ENCODE data around the gene PSMD13. TPM values are rescaled to one million over a fixed set of nuclear protein-coding genes. Genes with fewer than 3 reads are reported as not detected.
A peak's percentile ranks its signal among the peaks of the same experiment; 100 is the strongest.
"Not testable (repeated sequence)": the region's sequence is repeated elsewhere in the genome, so short reads cannot be mapped to it uniquely, and the experiment has no call there.

The PSMD13 gene
- total RNA-seq, 1 donor from 2014 or later: 87.5 TPM

DNA sequence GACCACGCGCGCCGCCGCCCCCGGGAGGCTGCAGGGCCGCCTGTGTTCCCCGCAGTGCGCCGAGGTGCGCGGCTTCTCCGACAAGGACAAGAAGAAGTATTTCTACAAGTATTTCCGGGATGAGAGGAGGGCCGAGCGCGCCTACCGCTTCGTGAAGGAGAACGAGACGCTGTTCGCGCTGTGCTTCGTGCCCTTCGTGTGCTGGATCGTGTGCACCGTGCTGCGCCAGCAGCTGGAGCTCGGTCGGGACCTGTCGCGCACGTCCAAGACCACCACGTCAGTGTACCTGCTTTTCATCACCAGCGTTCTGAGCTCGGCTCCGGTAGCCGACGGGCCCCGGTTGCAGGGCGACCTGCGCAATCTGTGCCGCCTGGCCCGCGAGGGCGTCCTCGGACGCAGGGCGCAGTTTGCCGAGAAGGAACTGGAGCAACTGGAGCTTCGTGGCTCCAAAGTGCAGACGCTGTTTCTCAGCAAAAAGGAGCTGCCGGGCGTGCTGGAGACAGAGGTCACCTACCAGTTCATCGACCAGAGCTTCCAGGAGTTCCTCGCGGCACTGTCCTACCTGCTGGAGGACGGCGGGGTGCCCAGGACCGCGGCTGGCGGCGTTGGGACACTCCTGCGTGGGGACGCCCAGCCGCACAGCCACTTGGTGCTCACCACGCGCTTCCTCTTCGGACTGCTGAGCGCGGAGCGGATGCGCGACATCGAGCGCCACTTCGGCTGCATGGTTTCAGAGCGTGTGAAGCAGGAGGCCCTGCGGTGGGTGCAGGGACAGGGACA lies 44.1 kb downstream of the PSMD13 start:
- intact Hi-C loops (cut with DNase I): no loop called here
- DNase-seq (ENCODE audit: low spot score): no peak

- intact Hi-C loops (cut with DNase I): no loop called here
- DNase-seq (ENCODE audit: low spot score): no peak
Observed at GRCh38 chr11:281486-282161, 44.8 kb downstream of the PSMD13 start.

GRCh38 chr11:282171-282570 lies 45.4 kb downstream of the PSMD13 start:
- no peak for DNase-seq (ENCODE audit: low spot score)
- intact Hi-C loops (cut with DNase I): no loop called here

GRCh38 chr11:282630-283360 lies 46.0 kb downstream of the PSMD13 start:
- DNase-seq (ENCODE audit: low spot score): no peak
- intact Hi-C loops (cut with DNase I): no loop called here

DNA sequence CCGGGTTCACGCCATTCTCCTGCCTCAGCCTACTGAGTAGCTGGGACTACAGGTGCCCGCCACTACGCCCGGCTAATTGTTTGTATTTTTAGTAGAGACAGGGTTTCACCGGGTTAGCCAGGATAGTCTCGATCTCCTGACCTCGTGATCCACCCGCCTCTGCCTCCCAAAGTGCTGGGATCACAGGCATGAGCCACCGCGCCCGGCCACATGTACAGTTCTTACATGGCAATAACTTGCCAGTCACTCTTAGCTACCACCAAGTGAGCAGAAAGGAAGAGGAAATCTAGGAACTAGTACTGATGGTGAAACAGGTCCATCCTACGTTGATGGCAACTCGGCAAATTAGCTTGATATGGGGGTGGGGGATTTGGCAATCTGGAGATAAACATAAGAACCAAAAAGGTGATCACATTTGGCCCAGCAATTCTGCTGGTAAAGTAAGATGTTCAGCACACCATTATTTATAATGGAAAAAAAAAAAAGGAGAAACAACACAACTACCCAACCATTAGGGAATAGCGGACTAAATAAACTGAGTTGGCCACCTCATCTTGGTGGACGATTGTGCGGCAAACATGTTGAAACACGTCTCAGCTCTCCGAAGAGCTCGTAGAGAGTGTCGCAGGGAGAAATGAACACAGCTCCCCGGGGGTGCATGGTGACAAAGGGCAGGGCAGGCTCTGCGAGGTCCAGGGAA lies 46.8 kb downstream of the PSMD13 start:
- DNase-seq (ENCODE audit: low spot score): no peak
- intact Hi-C loops (cut with DNase I): no loop called here

- intact Hi-C loops (cut with DNase I): no loop called here
- no peak for DNase-seq (ENCODE audit: low spot score)
Observed at GRCh38 chr11:284105-285020, 47.6 kb downstream of the PSMD13 start.

GRCh38 chr11:285021-285893 lies 48.5 kb downstream of the PSMD13 start:
- intact Hi-C loops (cut with DNase I): no loop called here
- no peak for DNase-seq (ENCODE audit: low spot score)

GRCh38 chr11:285894-286220 lies 49.1 kb downstream of the PSMD13 start:
- no peak for DNase-seq (ENCODE audit: low spot score)
- intact Hi-C loops (cut with DNase I): no loop called here

DNA sequence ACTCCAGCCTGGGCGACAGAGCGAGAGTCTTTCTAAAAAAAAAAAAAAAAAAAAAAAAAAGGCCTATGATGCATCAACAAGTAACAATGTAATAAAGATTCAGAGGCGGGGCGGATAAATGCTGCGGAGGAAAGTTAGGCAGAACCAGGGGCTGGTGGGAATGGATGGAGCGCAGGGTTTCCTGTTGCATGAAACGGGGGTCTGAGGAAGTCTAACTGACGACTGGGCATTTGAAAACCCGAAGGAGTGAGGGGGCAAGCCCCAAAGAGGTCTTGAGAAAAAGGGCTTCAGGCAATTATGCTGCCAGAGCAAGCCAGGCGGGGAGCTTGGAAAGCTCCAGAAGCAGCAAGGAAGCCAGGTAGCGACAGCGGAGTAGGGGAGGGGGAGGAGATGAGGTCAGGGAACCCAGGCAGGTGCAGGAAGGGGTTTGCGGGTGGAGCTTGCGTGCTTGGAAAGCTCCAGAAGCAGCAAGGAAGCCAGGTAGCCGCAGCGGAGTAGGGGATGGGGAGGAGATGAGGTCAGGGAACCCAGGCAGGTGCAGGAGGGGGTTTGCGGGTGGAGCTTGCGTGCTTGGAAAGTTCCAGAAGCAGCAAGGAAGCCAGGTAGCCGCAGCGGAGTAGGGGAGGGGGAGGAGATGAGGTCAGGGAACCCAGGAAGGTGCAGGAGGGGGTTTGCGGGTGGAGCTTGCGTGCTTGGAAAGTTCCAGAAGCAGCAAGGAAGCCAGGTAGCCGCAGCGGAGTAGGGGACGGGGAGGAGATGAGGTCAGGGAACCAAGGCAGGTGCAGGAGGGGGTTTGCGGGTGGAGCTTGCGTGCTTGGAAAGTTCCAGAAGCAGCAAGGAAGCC lies 50.4 kb downstream of the PSMD13 start:
- DNase-seq (ENCODE audit: low spot score); intact Hi-C loops (cut with DNase I): not testable (repeated sequence)

- DNase-seq (ENCODE audit: low spot score): peak; percentile 77
- intact Hi-C loops (cut with DNase I): no loop called here
Observed at GRCh38 chr11:287821-288477, 51.2 kb downstream of the PSMD13 start.

GRCh38 chr11:288478-289397 lies 52.0 kb downstream of the PSMD13 start, which contains the start of gene PGGHG:
Gene PGGHG, plus strand, starts transcription at chr11:289126. Its CDS starts 691 bp downstream, at chr11:289817.
- peak; percentile 95 for DNase-seq (ENCODE audit: low spot score)
- intact Hi-C loops (cut with DNase I): no loop called here

DNA sequence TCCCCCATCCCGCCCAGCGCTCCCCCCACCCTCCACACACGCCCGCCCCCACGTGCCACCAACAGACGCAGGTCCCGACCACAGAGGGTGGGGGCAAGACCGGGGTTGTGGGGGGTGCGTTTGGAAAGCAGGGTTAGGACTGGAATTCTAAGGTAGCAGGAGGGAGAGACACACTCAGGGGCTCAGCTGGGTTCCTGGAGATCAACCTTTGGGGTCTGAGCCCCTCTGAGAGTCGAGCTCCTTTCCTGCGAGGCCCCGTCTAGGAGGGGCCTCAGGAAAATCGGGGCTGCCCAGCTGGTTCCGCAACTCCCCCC lies 52.6 kb downstream of the PSMD13 start:
- DNase-seq (ENCODE audit: low spot score): no peak
- intact Hi-C loops (cut with DNase I): no loop called here

GRCh38 chr11:289712-290620 lies 53.2 kb downstream of the PSMD13 start:
- peak; percentile 59 for DNase-seq (ENCODE audit: low spot score)
- intact Hi-C loops (cut with DNase I): no loop called here

DNA sequence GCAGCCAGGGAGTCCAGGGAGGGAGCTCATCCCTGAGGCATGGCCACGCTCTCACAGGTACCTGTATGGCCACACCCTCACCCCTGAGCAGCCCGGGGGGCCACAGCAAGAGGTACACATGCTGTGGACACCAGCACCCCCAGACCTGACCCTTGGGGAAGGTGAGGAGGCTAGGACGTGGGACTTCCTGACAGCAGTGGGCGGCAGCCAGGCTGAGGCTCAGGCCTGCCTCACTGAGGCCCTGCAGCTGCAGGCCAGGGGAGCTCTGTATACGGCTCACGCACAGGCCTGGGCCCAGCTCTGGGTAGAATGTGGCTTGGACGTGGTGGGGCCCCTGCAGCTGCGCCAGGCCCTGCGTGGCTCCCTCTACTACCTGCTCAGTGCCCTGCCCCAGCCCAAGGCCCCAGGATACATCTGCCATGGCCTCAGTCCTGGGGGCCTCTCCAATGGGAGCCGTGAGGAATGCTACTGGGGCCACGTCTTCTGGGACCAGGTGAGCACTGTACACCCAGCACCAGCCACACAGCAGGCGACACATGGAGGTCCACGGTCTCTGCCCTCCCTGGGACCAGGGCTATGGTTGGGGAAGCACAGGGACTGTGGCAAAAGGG lies 54.0 kb downstream of the PSMD13 start:
- intact Hi-C loops (cut with DNase I): no loop called here
- peak; percentile 68 for DNase-seq (ENCODE audit: low spot score)
